Left lobe of liver (tissue), 2 donors: ENCODE results near the gene TMEM100. TPM values are rescaled to one million over a fixed set of nuclear protein-coding genes. Genes with fewer than 3 reads are reported as not detected.
"Not testable (repeated sequence)": the region's sequence is repeated elsewhere in the genome, so short reads cannot be mapped to it uniquely, and the experiment has no call there.

Experiments used
- ATAC-seq: fragments of 200-7000 bp; cut with Tn5 transposase; one replicate; pipeline ENCODE4 v1.9.1; 2020; ENCODE audit warnings: mild to moderate bottlenecking, moderate library complexity
- DNase-seq: peaks from one replicate; pipeline ENCODE4 v3.0.0-alpha.2; 2020; ENCODE audit warnings: low spot score
- total RNA-seq: library from RNA; stranded (reverse); gene quantifications from one replicate; pipeline ENCODE4 v1.2.1, GENCODE V29; 2021
- donor health status: DM: no; HTN: no; CAD: no; lungs with moderate emphysema.
- donor health status: DM: no; HTN: yes; CAD: no.

TMEM100 gene
- total RNA-seq, 1 donor from 2014 or later, result 7.0 TPM

DNA sequence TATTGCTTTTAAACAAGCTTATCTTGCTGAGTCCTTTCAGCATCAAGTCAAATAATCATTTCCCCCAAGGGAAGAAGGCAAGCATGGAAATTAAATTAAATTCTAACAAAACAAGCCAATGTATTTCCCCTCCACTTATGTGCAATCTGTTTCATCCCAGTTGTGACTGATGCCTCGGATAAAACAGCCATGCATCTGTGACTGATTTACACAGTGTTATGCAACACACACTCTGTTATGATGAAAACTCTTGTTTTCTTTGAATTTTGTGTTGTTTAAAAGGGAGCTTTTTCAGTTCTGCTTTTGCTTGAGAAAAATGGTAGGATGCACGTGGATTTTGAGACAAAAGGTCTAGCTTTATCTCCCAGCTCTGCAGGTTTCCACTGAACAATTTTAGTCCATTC, 32.6 kb downstream of the TMEM100 start:
- no peak for DNase-seq
- ATAC-seq, result peak; percentile 47

DNA sequence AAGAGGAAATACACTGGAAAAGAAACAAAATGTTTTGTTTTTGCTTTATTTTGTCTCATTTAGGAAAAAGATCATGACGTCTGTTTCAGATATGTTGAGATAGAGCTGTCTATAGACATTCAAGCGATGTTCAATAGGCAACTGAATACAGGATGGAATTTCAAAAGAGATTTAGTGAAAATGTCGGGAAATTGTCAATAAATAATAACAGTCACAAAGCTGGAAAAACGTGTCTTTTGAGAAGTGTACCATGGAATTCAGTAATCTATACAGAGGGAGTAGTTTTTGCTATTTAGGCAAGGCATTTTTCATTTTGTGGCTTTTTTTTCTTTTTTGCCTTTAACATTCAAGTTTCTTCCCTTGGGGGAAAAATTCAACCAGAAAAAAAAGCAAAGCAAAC, 33.0 kb downstream of the TMEM100 start:
- DNase-seq (no peak), ATAC-seq (no peak)

DNA sequence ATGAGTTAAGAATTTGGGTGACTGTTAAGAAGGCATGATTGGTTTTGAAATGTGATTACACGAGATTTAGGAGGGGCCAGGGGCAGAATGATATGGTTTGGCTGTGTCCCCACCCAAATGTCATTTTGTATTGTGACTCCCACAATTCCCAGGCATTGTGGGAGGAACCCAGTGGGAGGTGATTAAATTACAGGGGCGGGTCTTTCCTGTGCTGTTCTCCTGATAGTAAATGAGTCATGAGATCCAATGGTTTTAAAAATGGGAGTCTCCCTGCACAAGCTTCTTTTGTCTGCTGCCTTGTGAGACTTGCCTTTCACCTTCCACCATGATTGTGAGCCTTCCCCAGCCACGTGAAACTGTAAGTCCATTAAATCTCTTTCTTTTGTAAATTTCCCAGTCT, 34.6 kb downstream of the TMEM100 start:
- DNase-seq (no peak), ATAC-seq (no peak)

DNA sequence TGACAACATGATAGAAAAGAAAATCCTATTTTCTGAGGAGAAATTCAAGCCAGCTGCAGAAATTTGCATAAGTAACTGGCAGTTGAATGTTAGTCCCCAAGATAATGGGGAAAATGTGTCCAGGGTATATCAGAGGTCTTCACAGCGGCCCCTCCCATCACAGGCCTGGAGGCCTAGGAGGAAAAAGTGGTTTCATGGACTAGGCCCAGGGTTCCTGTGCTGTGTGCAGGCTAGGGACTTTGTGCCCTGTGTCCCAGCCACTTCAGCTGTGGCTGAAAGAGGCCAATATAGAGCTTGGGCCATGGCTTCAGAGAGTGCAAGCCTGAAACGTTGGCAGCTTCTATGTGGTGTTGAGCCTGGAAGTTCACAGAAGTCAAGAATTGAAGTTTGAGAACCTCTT, 35.6 kb downstream of the TMEM100 start:
- ATAC-seq (no peak), DNase-seq (no peak)

DNA sequence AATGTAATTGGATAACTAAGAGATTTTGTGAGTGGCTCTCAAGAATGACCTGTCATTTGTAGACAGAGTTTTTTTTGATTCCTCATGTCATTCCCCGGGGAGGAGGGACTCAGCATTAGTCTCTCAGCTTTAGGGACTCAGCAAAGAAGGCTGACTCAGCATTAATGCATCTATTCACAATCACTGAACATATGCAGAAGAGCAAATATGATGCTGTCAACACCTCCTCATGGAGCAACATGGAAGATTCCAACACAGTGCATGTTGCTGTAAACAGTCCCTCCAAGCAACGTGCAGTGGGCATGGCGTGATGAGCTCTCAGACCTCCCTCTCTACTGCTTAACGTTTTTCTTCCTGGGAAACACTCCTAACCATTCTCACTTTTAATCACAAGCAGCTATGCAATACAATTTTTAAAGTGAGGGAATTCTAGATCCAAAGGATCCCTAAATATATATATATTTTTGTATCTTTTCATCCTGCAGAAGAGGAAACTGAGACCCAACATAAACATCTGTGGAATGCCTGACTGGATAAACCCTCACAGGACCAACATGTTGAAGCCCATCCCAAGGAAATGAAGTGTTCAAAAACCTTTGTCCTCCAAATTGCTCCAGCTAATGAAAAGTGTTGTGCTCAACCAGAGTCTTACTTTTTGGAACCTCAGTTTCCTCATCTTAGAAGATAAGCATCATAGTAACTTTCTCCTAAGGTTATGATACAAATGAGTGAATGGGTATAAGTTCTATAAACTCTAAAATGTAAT, 38.9 kb downstream of the TMEM100 start:
- no peak for ATAC-seq

DNA sequence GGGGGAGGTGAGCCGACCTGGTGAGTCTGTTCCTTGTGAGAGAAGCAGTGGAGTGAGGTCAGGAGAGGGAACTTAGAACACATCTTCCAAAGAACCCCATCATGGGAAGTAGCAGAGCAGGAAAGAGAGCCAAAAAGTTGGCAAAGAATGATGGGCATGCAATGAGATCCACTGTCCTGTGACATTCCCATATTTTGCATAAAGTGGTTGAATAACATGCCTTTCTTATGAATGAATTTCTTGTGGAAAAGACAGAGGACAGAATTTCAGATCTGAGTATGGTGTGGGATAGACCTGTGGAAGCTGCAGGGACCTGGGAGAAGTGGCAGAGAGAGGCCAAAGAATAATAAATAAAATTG, 41.3 kb downstream of the TMEM100 start:
- ATAC-seq, result no peak
- DNase-seq, result no peak

More for the DNA sequence above, 38.9 kb downstream of the TMEM100 start:
- no peak for DNase-seq

DNA sequence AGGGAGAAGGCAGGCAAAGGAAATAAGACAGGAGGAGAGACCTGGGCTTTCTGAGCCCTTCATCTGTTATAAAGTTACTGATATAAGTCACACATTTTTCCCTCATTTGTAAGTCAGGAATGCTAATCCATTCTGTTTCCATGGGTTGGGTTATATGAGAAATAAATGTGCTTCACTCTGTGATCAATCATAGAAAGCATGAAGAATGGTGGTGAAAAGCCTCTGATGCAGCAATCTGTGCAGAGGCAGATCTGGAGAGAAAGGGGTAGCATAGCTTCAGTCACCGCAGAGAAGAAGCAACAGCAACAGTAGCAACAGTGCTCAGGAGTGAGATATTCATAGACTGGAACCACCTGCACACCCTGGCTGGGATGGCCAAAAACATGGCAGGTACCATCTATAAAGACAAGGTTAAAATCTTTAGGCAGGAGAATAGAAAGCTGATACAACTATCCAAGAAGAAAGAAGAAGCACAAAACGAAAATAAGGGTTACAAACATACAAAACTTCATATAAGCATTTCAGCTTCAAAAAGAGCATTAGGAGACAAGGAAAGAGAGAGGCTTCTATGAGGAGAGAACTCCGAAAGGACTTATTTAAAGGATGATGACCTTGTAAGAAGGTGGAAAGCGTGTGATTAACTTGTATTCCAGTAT, 41.9 kb downstream of the TMEM100 start:
- no peak for DNase-seq
- ATAC-seq, result no peak

DNA sequence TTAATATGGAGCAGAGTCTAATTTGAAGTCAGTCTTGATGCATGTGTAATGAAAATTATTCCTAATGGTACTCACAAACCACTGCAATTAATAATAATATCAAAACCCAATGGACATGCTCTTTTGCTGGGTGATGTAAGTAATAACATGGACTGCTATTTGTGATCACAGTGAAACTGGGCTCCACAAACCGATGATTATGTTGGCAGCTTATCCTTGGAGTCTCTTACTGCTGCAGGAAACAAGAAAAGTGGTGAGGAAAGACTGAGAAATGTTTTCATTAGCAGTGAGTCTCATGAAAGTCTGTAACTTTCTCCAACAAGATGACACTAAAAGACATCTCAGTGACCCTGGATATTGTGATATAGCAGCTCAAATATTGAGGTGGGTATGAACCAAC, 45.2 kb downstream of the TMEM100 start:
- no peak for ATAC-seq
- no peak for DNase-seq

DNA sequence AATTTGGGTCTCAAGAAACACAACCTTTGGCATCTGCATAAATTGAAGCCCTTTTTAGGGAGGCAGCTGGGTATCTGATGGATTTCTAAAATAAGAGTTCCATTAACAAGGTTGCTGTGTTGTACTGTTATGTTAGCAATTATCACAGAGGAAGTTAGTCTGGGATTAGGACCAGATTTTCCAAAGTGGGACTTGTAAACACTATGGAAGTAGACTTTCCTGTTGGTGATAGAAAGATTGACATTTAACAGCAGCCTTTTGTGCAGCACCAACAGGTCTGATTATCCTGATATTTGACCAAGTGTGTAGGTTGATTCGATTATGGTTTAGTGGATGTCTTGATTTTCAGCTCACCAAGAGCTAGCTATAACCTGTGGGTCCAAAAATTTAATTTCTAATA, 46.4 kb downstream of the TMEM100 start:
- ATAC-seq (no peak), DNase-seq (no peak)

DNA sequence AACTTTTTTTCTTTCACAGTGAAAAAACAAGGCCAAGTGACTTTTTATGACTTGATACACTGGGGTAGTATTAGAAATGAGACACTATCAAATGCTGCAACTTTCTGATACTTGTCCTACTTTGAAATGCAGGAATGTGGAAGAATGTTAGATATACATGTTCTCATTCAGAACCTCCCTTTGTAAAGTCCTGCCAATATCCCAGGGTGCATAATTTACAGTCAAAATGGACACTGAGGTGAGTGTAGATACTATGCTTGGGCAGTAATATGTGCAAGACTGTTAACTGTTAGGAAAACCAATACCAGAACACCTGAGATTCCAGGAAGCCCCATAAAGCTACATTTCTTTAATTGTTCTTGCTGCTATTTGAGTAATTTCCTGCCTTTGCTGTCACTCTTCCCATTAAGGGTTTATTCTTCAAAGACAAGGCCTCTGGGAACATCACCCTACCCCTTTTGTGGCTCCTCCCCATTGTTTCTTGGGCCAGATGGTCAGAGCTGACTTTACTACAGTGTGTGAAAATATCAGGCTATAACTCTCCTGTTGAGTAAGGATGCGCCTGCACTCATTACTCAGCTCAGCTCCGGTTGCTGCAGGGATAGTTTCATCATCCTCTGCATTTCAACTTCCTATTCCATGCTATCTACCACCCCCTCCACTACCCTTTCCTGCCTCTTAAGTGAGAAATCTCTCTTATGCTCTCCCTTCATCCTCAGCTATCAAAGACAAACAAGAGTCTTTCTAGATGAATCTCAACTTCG, 48.7 kb downstream of the TMEM100 start:
- ATAC-seq (no peak), DNase-seq (no peak)

DNA sequence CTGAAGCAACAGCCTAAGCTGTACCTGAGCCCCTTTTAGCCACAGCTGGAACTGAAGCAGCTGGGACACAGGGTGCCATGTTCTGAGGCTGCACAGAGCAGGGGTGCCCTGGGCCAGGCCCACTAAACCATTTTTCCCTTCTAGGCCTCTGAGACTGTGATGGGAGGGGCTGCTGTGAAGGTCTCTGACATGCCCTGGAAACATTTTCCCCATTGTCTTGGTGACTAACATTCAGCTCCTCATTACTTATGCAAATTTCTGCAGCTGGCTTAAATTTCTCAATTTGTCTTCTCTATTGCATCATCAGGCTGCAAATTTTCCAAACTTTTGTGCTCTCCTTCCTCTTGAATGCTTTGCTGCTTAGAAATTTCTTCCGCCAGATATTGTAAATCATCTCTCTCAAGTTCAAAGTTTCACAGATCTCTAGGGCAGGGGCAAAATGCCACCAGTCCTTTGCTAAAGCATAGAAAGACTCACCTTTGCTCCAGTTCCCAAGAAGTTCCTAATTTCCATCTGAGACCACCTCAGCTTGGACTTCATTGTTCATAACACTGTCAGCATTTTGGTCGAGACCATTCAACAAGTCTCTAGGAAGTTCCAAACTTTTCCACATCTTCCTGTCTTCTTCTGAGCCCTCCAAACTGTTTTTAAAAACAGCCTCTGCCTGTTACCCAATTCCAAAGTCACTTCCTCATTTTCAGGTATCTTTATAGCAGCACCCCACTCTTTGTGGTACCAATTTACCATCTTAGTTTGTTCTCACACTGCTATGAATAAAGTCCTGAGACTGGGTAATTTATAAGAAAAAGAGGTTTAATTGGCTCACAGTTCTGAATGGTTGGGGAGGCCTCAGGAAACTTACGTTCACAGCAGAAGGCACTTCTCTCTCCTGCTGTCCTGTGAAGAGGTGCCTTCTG, 49.8 kb downstream of the TMEM100 start:
- no peak for ATAC-seq
- no peak for DNase-seq

DNA sequence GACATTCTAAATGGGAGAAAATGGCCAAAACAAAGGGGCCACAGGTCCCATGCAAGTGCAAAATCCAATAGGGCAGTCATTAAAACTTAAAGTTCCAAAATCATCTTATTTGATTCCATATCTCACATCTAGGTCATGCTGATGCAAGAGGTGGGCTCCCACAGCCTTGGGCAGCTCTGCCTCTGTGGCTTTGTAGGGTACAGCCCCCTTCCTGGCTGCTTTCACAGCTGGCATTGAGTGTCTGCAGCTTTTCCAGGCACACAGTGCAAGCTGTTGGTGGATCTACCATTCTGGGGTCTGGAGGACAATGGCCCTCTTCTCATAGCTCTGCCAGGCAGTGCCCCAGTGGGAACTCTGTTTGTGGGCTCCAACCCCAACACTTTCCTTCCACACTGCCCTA, 50.7 kb downstream of the TMEM100 start:
- not testable (repeated sequence) for DNase-seq, ATAC-seq

Other genes starting within 250 kb of the TMEM100 start
- gene SMIM36, start 211.4 kb downstream of the TMEM100 start, total RNA-seq, result not detected
- gene PCTP, start 28.2 kb upstream of the TMEM100 start, total RNA-seq, result 74.1 TPM